ENCODE data around the gene PRKCZ. TPM values are rescaled to one million over a fixed set of nuclear protein-coding genes. Genes with fewer than 3 reads are reported as not detected.
A peak's percentile ranks its signal among the peaks of the same experiment; 100 is the strongest.

PRKCZ gene
- polyA plus RNA-seq, 4 donors: 44.2 to 252 (median 144) TPM

DNA sequence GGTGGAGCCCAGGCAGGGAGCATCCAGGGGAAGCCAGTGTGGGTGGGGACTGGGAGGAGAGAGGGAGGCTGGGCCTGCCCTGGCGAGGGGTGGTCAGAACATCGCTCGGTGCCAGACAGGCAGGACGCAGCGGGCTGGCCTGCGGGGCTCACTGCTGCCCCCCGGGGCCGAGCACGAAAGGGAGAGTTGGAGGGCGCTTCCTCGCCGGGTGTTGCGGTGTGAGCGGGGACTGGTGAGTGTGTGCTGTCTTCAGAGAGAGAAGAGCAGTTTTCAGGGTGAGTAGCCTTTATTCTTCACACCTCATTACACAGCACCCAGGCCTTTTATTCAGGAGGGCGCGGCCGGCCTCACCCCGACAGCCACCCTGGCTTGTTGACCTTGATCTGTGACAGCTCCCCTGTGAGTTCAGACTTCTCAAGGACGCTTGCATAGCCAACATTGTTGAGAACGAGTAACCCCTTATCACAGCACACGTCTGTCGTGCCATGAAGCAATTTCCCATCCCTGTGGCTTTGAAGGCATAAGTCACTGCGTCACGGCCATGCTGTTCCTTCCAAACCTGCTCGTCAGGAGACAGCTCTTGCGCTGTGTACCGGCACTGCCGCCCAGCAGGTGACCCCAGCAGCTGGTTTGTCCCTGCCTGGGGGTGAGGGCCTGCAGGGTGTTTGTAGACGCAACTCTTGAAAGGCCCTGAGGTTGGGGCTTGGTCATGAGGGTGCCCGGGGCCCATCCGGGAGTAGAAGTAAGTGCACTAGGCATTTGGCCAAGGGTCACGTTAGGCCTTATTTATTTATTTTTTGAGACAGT lies 54.6 kb downstream of the PRKCZ start:
- DNase-seq (peak; percentile 78 to 91), FAIRE-seq (no peak)
- peaks cover 2 to 97% (median 5%) of the 10 kb centered on the region in 3 donors for H3K36me3 ChIP-seq (ENCODE audit: control insufficient read depth in 3 of 3, insufficient read depth in 2 of 3, low read depth in 1 of 3, low read length in 3 of 3)
- 46 to 68% (median 50%) methylated on average over 31 to 32 of the region's 32 CpGs for WGBS, 3 donors
- peaks cover 0 to 3% of the 10 kb centered on the region in 2 donors for H3K9me3 ChIP-seq (ENCODE audit: control insufficient read depth in 2 of 2, insufficient read depth in 1 of 2, low read depth in 1 of 2, low read length in 1 of 2)
- H3K4me3 ChIP-seq (ENCODE audit: low read depth in 1 of 3, low read length in 3 of 3): no peak overlapping the region
- H3K4me1 ChIP-seq (ENCODE audit: control insufficient read depth in 3 of 3, insufficient read depth in 2 of 3, low read depth in 1 of 3, low read length in 2 of 3): peaks cover 0 to 21% (median 0%) of the 10 kb centered on the region in 3 donors
- peak overlapping the region; percentile 58 to 80 (median 71) for H3K27ac ChIP-seq (ENCODE audit: low read depth in 1 of 3, low read length in 2 of 3)
- H3K27me3 ChIP-seq (ENCODE audit: control insufficient read depth in 3 of 3, insufficient read depth in 3 of 3, low read length in 3 of 3): no peaks in the 10 kb centered on the region

DNA sequence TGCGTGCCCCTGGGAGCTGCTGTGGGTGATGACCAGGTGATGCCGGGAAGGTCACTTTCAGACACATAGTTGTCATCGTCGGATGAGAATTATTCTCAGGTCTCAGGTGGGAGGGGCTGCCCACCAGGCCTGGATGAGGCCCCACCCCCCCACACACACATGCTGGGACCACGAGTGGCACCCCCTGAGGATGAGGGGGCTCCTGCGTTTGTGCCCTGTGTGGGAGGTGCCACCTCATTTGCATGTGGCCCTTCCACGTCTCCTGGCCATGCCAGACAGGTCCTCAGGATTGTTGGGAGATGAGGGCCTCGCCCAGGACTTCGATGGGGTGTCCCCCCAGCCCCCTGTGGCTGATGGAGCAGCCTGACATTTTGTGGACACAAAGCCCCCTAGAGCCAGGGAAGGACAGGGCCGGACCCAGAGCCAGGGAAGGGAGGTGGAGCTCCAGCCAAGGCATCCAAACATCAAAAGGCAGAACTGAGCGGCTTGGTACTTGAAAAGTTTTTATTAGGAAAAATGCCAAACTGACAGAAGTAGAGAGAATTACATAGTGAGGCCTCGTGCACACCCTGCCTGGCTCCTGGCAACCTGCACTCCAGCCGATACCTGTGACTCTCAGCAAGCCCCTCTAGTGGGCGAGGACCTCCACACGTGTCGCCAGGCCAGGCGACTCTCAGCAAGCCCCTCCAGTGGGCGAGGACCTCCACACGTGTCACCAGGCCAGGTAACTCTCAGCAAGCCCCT lies 55.7 kb downstream of the PRKCZ start:
- no peak for DNase-seq

DNA sequence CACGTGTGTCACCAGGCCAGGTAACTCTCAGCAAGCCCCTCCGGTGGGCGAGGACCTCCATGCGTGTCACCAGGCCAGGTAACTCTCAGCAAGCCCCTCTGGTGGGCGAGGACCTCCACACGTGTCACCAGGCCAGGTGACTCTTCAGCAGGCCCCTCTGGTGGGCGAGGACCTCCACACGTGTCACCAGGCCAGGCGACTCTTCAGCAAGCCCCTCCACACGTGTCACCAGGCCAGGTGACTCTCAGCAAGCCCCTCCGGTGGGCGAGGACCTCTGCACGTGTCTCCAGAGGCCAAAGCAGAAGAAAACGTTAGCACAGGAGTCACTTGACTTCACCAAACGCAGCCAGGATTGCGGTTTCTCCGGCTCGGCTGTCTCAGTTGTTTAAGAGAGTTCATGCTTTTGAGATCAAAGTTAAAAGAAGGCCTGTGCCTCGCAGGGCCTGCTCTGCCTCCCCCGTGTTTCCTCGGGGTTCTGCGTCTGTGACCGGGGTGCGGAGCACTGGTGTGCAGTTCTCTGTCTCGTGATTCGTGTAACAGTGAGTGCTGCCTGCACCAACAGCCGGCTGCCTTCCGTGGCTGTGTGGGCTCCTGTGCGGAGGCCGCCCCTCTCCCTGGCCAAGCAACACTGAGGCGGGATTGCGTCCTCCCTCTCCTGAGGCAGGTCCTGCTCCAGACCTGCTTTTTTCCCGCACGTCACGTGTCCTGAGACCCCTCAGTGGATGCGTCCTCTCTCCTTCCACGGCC lies 56.6 kb downstream of the PRKCZ start:
- FAIRE-seq (no peak), DNase-seq (no peak)
- WGBS, 3 donors: 81 to 87% (median 84%) methylated on average over 36 to 37 of the region's 37 CpGs

More for the DNA sequence above, 55.7 kb downstream of the PRKCZ start:
- H3K27ac ChIP-seq (ENCODE audit: low read depth in 1 of 3, low read length in 2 of 3): peak overlapping the region in 1 of 3 donors; percentile 80
- 87 to 92% (median 90%) methylated on average over 19 of the region's 19 CpGs for WGBS, 3 donors
- no peak for FAIRE-seq
- peaks cover 0 to 3% of the 10 kb centered on the region in 2 donors for H3K9me3 ChIP-seq (ENCODE audit: control insufficient read depth in 2 of 2, insufficient read depth in 1 of 2, low read depth in 1 of 2, low read length in 1 of 2)
- H3K27me3 ChIP-seq (ENCODE audit: control insufficient read depth in 3 of 3, insufficient read depth in 3 of 3, low read length in 3 of 3): no peaks in the 10 kb centered on the region
- peaks cover 0 to 21% (median 0%) of the 10 kb centered on the region in 3 donors for H3K4me1 ChIP-seq (ENCODE audit: control insufficient read depth in 3 of 3, insufficient read depth in 2 of 3, low read depth in 1 of 3, low read length in 2 of 3)
- H3K4me3 ChIP-seq (ENCODE audit: low read depth in 1 of 3, low read length in 3 of 3): no peak overlapping the region
- peaks cover 2 to 94% (median 5%) of the 10 kb centered on the region in 3 donors for H3K36me3 ChIP-seq (ENCODE audit: control insufficient read depth in 3 of 3, insufficient read depth in 2 of 3, low read depth in 1 of 3, low read length in 3 of 3)

DNA sequence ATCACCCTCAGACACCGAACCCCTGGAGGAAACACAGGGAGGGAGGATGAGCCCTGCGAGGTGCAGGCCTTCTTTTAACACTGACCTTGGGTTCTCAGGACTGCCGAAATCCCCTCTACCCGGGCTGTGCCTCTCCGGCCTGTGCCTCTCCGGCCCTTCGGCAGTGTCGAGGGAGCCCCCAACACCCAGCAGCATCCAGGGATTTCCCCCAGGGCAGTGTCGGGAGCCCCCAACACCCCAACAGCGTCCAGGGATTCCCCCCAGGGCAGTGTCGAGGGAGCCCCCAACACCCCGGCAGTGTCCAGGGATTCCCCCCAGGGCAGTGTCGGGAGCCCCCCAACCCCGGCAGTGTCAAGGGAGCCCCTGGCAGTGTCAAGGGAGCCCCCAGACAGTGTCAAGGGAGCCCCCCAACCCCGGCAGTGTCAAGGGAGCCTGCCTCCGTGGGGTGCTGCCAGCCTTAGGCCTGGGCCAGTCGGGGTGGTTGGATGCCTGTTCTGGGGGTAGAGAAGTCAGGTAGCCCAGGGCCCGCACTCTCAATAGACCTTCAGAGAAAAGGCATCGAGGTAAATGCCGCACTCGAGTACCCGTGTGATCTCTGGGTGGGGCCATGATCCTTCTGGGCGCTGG lies 57.5 kb downstream of the PRKCZ start:
- no peaks in the 10 kb centered on the region for H3K9me3 ChIP-seq (ENCODE audit: control insufficient read depth in 2 of 2, insufficient read depth in 1 of 2, low read depth in 1 of 2, low read length in 1 of 2)
- FAIRE-seq (no peak), DNase-seq (no peak)
- 85 to 93% (median 87%) methylated on average over 22 to 23 of the region's 23 CpGs for WGBS, 3 donors
- H3K27me3 ChIP-seq (ENCODE audit: control insufficient read depth in 3 of 3, insufficient read depth in 3 of 3, low read length in 3 of 3): no peaks in the 10 kb centered on the region
- no peak overlapping the region for H3K4me3 ChIP-seq (ENCODE audit: low read depth in 1 of 3, low read length in 3 of 3)
- H3K27ac ChIP-seq (ENCODE audit: low read depth in 1 of 3, low read length in 2 of 3): no peak overlapping the region
- peaks cover 2 to 93% (median 5%) of the 10 kb centered on the region in 3 donors for H3K36me3 ChIP-seq (ENCODE audit: control insufficient read depth in 3 of 3, insufficient read depth in 2 of 3, low read depth in 1 of 3, low read length in 3 of 3)
- H3K4me1 ChIP-seq (ENCODE audit: control insufficient read depth in 3 of 3, insufficient read depth in 2 of 3, low read depth in 1 of 3, low read length in 2 of 3): peaks cover 0 to 21% (median 0%) of the 10 kb centered on the region in 3 donors

More for the DNA sequence above, 56.6 kb downstream of the PRKCZ start:
- peaks cover 0 to 3% of the 10 kb centered on the region in 2 donors for H3K9me3 ChIP-seq (ENCODE audit: control insufficient read depth in 2 of 2, insufficient read depth in 1 of 2, low read depth in 1 of 2, low read length in 1 of 2)
- H3K36me3 ChIP-seq (ENCODE audit: control insufficient read depth in 3 of 3, insufficient read depth in 2 of 3, low read depth in 1 of 3, low read length in 3 of 3): peaks cover 2 to 94% (median 5%) of the 10 kb centered on the region in 3 donors
- H3K27ac ChIP-seq (ENCODE audit: low read depth in 1 of 3, low read length in 2 of 3): no peak overlapping the region
- no peaks in the 10 kb centered on the region for H3K27me3 ChIP-seq (ENCODE audit: control insufficient read depth in 3 of 3, insufficient read depth in 3 of 3, low read length in 3 of 3)
- H3K4me1 ChIP-seq (ENCODE audit: control insufficient read depth in 3 of 3, insufficient read depth in 2 of 3, low read depth in 1 of 3, low read length in 2 of 3): peaks cover 0 to 21% (median 0%) of the 10 kb centered on the region in 3 donors
- no peak overlapping the region for H3K4me3 ChIP-seq (ENCODE audit: low read depth in 1 of 3, low read length in 3 of 3)

DNA sequence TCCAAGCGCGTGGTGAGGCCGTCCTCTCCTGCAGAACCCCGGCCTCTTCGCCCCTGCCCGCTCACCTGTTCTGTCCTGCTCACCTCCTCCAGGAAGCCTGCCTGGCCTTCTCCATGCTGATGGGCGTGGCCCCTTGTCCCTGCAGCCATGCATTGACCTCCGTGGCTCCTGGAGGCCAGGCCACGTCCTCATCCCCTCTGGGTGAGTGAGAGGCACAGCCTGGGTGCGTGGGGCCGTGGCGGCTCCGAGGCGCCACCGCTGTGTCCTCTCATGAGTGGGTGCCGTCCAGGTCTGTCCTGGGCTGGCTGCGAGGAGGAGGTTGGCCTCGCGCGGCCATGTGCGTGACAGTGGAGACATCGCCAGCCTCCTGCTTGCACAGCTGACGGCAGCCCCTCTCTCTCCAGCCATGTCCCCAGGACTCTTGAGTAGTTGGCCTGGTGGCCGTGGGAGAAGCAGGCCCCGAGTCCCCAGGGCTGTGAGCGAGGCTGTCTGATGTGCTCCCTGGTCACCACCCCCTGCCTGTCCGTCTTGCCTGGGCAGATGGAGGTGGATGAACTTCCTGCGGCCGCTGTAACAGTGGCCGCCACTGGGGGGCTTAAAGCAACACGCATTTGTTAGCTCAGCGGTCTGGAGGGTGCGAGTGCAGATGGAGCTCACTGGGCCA lies 58.1 kb downstream of the PRKCZ start:
- FAIRE-seq: no peak
- Histone ChIP-seq H3K36me3 (ENCODE audit: control insufficient read depth in 3 of 3, insufficient read depth in 2 of 3, low read depth in 1 of 3, low read length in 3 of 3) (peaks cover 2 to 92% (median 2%) of the 10 kb centered on the region in 3 donors), H3K27me3 (ENCODE audit: control insufficient read depth in 3 of 3, insufficient read depth in 3 of 3, low read length in 3 of 3) (no peaks in the 10 kb centered on the region), H3K4me1 (ENCODE audit: control insufficient read depth in 3 of 3, insufficient read depth in 2 of 3, low read depth in 1 of 3, low read length in 2 of 3) (peaks cover 0 to 17% (median 0%) of the 10 kb centered on the region in 3 donors), H3K27ac (ENCODE audit: low read depth in 1 of 3, low read length in 2 of 3) (no peak overlapping the region), H3K4me3 (ENCODE audit: low read depth in 1 of 3, low read length in 3 of 3) (no peak overlapping the region), H3K9me3 (ENCODE audit: control insufficient read depth in 2 of 2, insufficient read depth in 1 of 2, low read depth in 1 of 2, low read length in 1 of 2) (no peaks in the 10 kb centered on the region)
- no peak for DNase-seq
- 82 to 92% (median 87%) methylated on average over 30 to 33 of the region's 33 CpGs for WGBS, 3 donors

DNA sequence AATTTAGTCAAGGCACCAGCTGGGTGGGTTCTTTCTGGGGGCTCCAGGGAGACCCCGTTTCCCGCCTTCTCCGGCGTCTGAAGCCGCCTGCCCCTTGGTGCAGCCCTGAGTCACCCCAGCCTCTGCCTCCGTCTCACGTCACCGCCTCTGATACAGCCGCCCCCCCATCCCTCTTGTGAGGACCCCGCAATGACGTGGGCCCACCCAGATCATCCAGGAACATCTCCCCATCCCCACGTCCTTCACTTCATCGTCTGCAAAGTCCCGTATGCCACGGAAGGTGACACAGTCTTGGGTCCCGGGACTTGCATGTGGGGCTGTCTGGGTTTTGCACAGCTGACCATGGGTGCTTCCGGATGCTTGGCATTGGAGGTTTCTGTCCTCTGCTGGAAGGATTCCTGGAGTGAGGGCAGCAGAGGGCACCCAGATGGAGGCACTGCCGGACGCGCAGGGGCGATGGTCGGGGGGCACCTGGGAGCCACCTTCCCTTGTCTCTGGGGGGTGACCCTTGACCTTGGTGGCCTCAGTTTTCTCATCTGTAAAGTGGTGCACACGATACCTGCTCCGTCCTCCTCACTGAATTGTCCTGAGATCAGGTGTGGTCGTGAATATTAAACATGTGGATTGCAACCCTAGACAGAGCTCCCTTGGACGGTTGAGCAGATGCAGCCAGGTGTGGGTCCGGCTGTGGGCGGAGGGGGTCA lies 58.8 kb downstream of the PRKCZ start:
- 79 to 86% (median 83%) methylated on average over 26 to 28 of the region's 28 CpGs for WGBS, 3 donors
- H3K36me3 ChIP-seq (ENCODE audit: control insufficient read depth in 3 of 3, insufficient read depth in 2 of 3, low read depth in 1 of 3, low read length in 3 of 3): peaks cover 2 to 91% (median 2%) of the 10 kb centered on the region in 3 donors

DNA sequence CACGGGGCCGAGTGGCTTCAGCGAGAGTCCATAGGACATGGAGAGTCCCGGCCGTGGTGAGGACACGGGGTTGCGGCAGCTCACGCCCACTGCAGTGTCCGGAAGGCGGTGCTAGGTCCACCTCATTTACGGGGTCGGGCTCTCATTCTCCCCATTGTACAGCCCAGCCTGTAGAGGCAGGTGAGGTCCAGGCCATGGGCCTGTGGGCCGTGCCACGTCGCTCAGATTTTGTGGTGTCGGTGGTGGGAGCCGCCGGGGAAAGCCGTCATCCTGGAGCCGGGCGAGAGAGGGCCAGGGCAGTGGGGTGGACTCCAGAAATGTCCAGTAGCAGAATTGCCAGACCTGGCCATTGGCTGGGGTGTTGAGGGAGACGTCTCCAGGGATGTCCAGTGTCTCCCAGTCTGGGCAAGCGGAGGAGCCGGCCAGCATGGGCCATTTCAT lies 59.4 kb downstream of the PRKCZ start:
- no peaks in the 10 kb centered on the region for H3K9me3 ChIP-seq (ENCODE audit: control insufficient read depth in 2 of 2, insufficient read depth in 1 of 2, low read depth in 1 of 2, low read length in 1 of 2)
- H3K36me3 ChIP-seq (ENCODE audit: control insufficient read depth in 3 of 3, insufficient read depth in 2 of 3, low read depth in 1 of 3, low read length in 3 of 3): peaks cover 2 to 86% (median 2%) of the 10 kb centered on the region in 3 donors
- FAIRE-seq (no peak), DNase-seq (no peak)
- H3K4me3 ChIP-seq (ENCODE audit: low read depth in 1 of 3, low read length in 3 of 3): no peak overlapping the region
- no peaks in the 10 kb centered on the region for H3K27me3 ChIP-seq (ENCODE audit: control insufficient read depth in 3 of 3, insufficient read depth in 3 of 3, low read length in 3 of 3)
- WGBS, 3 donors: 90 to 94% (median 93%) methylated on average over 24 of the region's 24 CpGs
- peaks cover 0 to 7% (median 0%) of the 10 kb centered on the region in 3 donors for H3K4me1 ChIP-seq (ENCODE audit: control insufficient read depth in 3 of 3, insufficient read depth in 2 of 3, low read depth in 1 of 3, low read length in 2 of 3)
- no peak overlapping the region for H3K27ac ChIP-seq (ENCODE audit: low read depth in 1 of 3, low read length in 2 of 3)

More for the DNA sequence above, 58.8 kb downstream of the PRKCZ start:
- no peaks in the 10 kb centered on the region for H3K9me3 ChIP-seq (ENCODE audit: control insufficient read depth in 2 of 2, insufficient read depth in 1 of 2, low read depth in 1 of 2, low read length in 1 of 2)
- H3K4me1 ChIP-seq (ENCODE audit: control insufficient read depth in 3 of 3, insufficient read depth in 2 of 3, low read depth in 1 of 3, low read length in 2 of 3): peaks cover 0 to 13% (median 0%) of the 10 kb centered on the region in 3 donors
- no peak overlapping the region for H3K27ac ChIP-seq (ENCODE audit: low read depth in 1 of 3, low read length in 2 of 3)
- H3K4me3 ChIP-seq (ENCODE audit: low read depth in 1 of 3, low read length in 3 of 3): no peak overlapping the region
- FAIRE-seq (no peak), DNase-seq (no peak)
- no peaks in the 10 kb centered on the region for H3K27me3 ChIP-seq (ENCODE audit: control insufficient read depth in 3 of 3, insufficient read depth in 3 of 3, low read length in 3 of 3)

Measured in small intestine (tissue), 7 donors.